ENCODE results near the gene PSMD4.
A peak's percentile ranks its signal among the peaks of the same experiment; 100 is the strongest.

Gene PSMD4

DNA sequence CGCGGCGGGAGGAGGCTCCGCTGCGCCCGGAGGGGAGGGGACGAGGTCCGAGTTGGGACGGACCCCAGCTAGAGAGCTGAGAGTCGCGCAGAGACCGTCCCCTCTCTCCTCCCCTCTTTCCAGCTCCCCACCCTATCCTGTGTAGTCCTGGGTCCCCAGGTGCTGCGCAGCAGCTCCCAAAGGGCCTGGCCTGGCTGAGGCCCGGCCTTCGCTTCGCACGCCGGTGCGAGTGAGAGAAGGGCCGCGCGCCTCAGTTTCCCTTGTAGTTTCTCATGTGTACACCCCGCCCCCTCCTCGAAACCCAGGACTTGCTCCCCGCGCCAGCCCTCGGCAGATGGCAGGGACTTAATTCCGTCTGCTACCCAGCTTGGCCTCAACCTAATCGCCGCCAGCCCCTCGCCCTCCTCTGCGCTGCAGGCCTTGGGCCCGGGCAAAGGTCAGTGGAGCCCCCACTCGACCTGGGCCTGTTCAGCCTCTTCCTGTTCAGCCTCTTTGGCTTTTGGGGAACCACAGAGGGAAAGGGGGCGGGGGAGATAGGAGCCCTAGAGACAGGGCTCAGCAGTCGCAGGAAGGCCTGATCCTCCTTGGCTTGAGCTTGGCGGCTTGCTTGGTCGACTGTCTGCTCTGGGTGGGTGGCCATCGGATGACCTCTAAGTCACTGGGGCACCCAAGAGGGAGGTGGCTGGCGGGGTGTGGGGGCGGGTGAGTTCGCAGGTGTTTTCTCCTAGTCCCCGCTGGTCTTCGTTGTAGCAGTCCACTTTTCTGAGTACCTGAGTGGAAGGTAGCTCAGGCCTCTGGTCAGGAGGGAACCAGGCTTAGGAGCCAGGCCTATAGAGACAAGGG is 28.6 kb downstream of the PSMD4 start:
- Mint-ChIP-seq H3K4me3 (peak overlapping the region; percentile 97), H3K36me3 (ENCODE audit: low read depth) (peaks cover 9% of the 10 kb centered on the region), H3K4me1 (peaks cover 42% of the 10 kb centered on the region), H3K27ac (peak overlapping the region; percentile 76), H3K9me3 (no peaks in the 10 kb centered on the region), H3K27me3 (no peaks in the 10 kb centered on the region)
- DNase-seq (peak; percentile 32), ATAC-seq (no peak)

DNA sequence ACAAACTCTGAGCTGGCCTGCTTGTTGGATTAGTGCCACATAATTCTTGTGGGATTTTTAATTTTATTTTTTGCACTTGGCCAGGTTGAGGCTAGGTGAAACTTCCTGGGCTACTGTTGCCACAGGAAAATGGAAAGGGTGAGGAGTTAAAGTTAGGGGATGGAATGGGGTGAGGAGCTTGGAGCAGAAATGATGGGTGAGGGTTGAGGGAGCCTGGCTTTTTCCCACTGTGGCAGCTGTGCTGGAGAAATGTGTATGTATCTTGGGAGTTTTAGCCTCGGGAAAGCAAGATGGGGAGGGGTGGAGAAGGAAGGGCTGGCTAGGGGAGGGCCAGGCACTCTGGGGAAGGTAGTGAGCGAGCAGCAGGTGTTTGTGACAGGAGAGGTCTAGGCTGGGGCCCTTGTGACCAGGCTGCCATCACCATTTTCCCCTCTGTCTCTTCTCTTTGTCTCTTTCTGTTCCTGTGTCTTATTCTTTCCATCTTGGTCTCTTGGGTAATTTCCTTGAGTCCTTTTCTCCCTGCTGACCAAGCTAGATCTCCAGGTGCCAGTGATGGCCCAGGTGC is 29.6 kb downstream of the PSMD4 start:
- no peak for ATAC-seq
- Mint-ChIP-seq H3K36me3 (ENCODE audit: low read depth) (peaks cover 17% of the 10 kb centered on the region), H3K9me3 (no peaks in the 10 kb centered on the region), H3K4me3 (peak overlapping the region; percentile 97), H3K4me1 (peaks cover 40% of the 10 kb centered on the region), H3K27me3 (no peaks in the 10 kb centered on the region), H3K27ac (peak overlapping the region; percentile 69)
- no peak for DNase-seq

DNA sequence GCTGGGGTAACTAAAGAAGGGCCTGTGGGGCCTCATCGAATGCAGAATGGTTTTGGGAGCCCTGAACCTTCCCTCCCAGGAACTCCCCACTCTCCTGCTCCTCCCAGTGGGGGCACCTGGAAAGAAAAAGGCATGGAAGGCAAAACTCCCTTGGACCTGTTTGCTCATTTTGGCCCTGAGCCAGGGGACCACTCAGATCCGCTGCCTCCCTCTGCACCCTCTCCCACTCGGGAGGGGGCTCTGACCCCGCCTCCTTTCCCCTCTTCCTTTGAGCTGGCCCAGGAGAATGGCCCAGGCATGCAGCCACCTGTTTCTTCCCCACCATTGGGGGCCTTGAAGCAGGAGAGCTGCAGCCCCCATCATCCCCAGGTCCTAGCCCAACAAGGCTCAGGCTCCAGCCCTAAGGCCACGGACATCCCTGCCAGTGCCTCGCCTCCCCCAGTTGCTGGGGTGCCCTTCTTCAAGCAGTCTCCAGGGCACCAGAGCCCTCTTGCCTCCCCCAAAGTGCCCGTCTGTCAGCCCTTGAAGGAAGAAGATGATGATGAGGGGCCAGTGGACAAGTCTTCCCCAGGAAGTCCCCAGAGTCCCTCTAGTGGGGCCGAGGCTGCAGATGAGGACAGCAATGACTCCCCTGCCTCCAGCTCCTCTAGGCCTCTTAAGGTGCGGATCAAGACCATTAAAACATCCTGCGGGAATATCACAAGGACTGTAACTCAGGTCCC is 32.2 kb downstream of the PSMD4 start:
- DNase-seq (no peak), ATAC-seq (no peak)
- Mint-ChIP-seq H3K36me3 (ENCODE audit: low read depth) (peaks cover 21% of the 10 kb centered on the region), H3K27ac (no peak overlapping the region), H3K9me3 (no peaks in the 10 kb centered on the region), H3K27me3 (no peaks in the 10 kb centered on the region), H3K4me1 (peaks cover 25% of the 10 kb centered on the region), H3K4me3 (no peak overlapping the region)

DNA sequence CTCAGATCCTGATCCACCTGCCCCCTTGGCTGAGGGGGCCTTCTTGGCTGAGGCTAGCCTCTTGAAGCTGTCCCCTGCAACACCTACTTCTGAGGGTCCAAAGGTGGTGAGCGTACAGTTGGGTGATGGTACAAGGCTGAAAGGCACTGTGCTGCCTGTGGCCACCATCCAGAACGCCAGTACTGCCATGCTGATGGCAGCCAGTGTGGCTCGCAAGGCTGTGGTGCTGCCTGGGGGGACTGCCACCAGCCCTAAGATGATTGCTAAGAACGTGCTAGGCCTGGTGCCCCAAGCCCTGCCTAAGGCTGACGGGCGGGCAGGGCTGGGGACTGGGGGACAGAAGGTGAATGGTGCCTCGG is 32.8 kb downstream of the PSMD4 start:
- DNase-seq, result no peak
- Mint-ChIP-seq H3K4me1 (peaks cover 25% of the 10 kb centered on the region), H3K27ac (no peak overlapping the region)

DNA sequence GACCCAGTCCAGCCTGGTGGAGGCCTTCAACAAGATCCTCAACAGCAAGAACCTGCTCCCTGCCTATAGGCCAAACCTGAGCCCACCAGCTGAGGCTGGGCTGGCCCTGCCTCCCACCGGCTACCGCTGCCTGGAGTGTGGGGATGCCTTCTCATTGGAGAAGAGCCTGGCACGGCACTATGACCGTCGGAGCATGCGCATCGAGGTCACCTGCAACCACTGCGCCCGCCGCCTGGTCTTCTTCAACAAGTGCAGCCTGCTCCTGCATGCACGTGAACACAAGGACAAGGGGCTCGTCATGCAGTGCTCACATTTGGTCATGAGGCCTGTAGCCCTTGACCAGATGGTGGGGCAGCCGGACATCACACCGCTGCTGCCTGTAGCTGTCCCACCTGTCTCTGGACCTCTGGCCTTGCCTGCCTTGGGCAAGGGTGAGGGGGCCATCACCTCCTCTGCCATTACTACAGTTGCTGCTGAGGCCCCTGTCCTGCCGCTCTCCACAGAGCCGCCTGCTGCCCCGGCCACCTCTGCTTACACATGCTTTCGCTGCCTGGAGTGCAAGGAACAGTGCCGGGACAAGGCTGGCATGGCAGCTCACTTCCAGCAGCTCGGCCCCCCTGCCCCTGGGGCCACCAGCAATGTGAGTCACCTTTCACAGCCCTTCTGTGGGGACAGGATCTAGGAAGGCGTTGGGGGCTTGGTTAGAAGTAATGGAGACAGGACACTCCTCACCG is 33.4 kb downstream of the PSMD4 start:
- peaks cover 27% of the 10 kb centered on the region for H3K36me3 Mint-ChIP-seq (ENCODE audit: low read depth)
- ATAC-seq, result no peak
- no peak for DNase-seq
- H3K4me3 Mint-ChIP-seq, result no peak overlapping the region
- H3K27ac Mint-ChIP-seq, result no peak overlapping the region
- no peaks in the 10 kb centered on the region for H3K9me3 Mint-ChIP-seq
- peaks cover 23% of the 10 kb centered on the region for H3K4me1 Mint-ChIP-seq
- no peaks in the 10 kb centered on the region for H3K27me3 Mint-ChIP-seq

More for the DNA sequence above, 32.8 kb downstream of the PSMD4 start:
- ATAC-seq, result no peak
- Mint-ChIP-seq H3K36me3 (ENCODE audit: low read depth) (peaks cover 23% of the 10 kb centered on the region), H3K4me3 (no peak overlapping the region), H3K27me3 (no peaks in the 10 kb centered on the region), H3K9me3 (no peaks in the 10 kb centered on the region)

DNA sequence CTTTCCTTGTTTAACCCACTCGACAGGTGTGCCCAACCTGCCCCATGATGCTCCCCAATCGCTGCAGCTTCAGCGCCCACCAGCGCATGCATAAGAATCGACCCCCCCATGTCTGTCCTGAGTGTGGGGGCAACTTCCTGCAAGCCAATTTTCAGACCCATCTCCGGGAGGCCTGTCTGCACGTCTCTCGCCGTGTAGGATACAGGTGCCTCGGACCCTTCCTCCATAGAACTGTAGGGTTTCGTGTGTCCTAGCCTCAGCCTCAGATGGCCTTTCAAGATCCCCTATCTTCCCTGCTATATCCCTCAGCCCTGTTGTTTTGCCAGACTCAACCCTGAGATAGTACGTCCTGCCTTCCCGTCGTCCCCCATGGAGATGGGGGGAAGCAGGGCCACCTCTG is 34.0 kb downstream of the PSMD4 start:
- no peak overlapping the region for H3K4me3 Mint-ChIP-seq
- no peak for ATAC-seq

DNA sequence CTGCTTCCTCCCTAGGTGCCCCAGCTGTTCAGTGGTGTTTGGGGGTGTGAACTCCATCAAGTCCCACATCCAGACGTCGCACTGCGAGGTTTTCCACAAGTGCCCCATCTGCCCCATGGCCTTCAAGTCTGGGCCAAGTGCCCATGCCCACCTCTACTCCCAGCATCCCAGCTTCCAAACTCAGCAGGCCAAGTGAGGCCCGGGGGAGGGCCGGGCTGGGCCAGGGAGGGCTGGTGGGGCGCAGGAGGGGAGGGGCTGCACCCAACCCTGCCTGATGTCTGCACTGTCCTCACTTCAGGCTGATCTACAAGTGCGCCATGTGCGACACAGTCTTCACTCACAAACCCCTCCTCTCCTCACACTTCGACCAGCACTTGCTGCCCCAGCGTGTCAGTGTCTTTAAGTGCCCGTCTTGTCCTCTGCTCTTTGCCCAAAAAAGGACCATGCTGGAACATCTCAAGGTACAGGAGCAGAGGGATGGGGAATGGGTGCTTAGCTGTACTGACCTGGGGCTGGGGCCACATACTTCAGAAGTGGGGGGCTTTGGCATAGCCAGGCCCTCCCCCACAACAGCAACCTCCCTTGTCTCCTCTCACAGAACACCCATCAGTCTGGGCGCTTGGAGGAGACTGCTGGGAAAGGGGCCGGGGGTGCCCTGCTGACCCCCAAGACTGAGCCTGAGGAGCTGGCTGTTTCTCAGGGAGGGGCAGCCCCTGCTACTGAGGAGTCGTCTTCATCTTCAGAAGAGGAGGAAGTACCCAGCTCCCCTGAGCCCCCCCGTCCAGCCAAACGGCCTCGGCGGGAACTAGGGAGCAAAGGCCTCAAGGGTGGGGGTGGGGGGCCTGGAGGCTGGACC is 34.8 kb downstream of the PSMD4 start:
- peak overlapping the region; percentile 11 for H3K27ac Mint-ChIP-seq
- peaks cover 12% of the 10 kb centered on the region for H3K4me1 Mint-ChIP-seq
- no peak for ATAC-seq
- H3K36me3 Mint-ChIP-seq (ENCODE audit: low read depth), result peaks cover 33% of the 10 kb centered on the region
- H3K27me3 Mint-ChIP-seq, result no peaks in the 10 kb centered on the region
- H3K9me3 Mint-ChIP-seq, result no peaks in the 10 kb centered on the region
- H3K4me3 Mint-ChIP-seq, result no peak overlapping the region
- DNase-seq, result no peak

More for the DNA sequence above, 34.0 kb downstream of the PSMD4 start:
- Mint-ChIP-seq H3K4me1 (peaks cover 20% of the 10 kb centered on the region), H3K27ac (peak overlapping the region; percentile 28), H3K27me3 (no peaks in the 10 kb centered on the region), H3K36me3 (ENCODE audit: low read depth) (peaks cover 28% of the 10 kb centered on the region), H3K9me3 (no peaks in the 10 kb centered on the region)
- no peak for DNase-seq

DNA sequence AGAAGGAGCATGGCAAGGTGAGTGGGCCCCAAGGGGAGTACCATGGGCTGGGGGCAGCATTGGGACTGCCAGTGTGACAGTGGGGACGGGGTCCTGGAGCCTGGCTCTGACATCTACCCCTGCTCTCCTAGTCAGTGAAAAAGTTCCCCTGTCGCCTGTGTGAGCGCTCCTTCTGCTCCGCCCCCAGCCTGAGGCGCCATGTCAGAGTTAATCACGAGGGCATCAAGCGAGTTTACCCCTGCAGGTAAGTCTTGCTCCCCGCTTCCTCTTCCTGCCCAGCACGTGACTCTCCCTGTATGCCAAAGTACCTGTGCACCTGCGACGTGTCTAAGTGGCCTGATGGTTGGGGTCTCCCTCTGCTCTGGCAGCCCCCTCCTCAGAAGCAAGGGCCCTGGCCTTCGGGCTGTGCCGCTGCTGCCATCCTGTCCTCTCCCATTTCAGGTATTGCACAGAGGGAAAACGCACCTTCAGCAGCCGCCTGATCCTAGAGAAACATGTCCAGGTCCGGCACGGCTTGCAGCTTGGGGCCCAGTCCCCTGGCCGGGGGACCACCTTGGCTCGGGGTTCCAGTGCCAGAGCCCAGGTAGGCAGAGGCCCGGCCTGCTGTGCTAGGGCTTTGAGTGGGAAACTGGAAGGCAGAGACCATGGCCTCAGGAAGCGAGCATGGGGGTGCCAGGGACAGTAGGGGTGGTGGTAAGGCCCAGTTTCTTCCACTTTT is 35.6 kb downstream of the PSMD4 start:
- H3K36me3 Mint-ChIP-seq (ENCODE audit: low read depth), result peaks cover 33% of the 10 kb centered on the region
- H3K27ac Mint-ChIP-seq, result peak overlapping the region; percentile 27
- no peak overlapping the region for H3K4me3 Mint-ChIP-seq
- no peaks in the 10 kb centered on the region for H3K9me3 Mint-ChIP-seq
- ATAC-seq, result no peak
- H3K4me1 Mint-ChIP-seq, result peaks cover 6% of the 10 kb centered on the region
- DNase-seq, result no peak
- H3K27me3 Mint-ChIP-seq, result no peaks in the 10 kb centered on the region

DNA sequence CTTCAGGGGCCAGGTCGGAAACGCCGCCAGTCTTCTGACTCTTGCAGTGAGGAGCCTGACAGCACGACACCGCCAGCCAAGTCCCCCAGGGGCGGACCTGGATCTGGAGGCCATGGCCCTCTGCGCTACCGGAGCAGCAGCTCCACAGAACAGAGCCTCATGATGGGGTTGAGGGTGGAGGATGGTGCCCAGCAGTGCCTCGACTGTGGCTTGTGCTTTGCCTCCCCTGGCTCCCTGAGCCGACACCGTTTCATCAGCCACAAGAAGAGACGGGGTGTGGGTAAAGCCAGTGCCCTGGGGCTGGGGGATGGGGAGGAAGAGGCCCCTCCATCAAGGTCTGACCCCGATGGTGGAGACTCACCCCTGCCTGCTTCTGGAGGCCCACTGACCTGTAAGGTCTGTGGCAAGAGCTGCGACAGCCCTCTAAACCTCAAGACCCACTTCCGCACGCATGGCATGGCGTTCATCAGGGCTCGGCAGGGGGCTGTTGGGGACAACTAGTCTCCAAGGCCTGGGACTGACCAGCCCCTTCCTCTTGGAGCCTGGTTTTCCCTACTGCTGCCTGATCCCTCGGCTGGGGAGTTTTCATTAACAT is 36.3 kb downstream of the PSMD4 start:
- Mint-ChIP-seq H3K27ac (no peak overlapping the region), H3K27me3 (no peaks in the 10 kb centered on the region), H3K4me3 (no peak overlapping the region), H3K4me1 (peaks cover 6% of the 10 kb centered on the region), H3K36me3 (ENCODE audit: low read depth) (peaks cover 33% of the 10 kb centered on the region), H3K9me3 (no peaks in the 10 kb centered on the region)
- no peak for DNase-seq
- ATAC-seq, result no peak

DNA sequence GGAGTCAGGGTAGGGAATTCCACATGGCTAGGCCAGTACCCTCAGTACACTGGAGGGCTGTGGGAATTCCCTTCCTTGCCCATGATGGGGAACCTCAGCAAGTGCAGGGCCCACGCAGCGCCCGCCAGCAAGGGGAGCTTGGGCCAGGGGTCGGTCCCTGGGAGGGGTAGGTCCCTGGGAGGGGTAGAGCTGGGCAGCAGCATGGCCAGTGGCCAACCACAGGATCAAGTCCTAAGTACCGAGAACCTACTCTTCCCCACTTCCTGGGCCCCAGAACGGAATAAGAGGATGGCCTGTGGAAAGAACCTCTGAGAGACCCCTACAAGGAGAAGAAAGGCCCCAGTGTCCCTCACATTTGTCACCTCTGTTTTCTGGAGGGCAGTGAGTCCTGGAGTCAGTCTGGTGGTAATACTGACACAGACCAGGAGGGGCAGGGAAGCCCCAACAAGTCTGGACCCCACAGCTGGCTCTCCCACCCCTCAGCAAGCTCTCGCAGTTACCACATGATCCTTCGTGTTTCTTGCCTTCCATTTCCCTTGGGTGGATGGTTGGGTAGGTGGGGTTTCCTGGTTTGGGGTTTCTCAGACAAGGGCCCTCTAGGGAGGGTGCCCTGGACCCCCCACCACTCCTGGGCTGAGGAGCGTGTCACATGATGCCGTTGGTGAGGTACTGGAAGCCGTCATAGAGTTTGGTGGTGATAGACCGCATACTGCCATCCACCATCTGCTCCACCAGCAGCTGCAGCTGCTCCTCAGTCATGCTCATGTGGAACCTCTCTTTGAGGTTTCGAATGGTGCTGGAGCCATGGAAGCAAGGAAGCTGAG is 37.9 kb downstream of the PSMD4 start:
- no peak overlapping the region for H3K4me3 Mint-ChIP-seq
- no peaks in the 10 kb centered on the region for H3K9me3 Mint-ChIP-seq
- H3K4me1 Mint-ChIP-seq, result peaks cover 6% of the 10 kb centered on the region
- H3K27me3 Mint-ChIP-seq, result no peaks in the 10 kb centered on the region
- peak overlapping the region; percentile 67 for H3K27ac Mint-ChIP-seq
- DNase-seq, result no peak
- ATAC-seq, result peak; percentile 6
- H3K36me3 Mint-ChIP-seq (ENCODE audit: low read depth), result peaks cover 28% of the 10 kb centered on the region

DNA sequence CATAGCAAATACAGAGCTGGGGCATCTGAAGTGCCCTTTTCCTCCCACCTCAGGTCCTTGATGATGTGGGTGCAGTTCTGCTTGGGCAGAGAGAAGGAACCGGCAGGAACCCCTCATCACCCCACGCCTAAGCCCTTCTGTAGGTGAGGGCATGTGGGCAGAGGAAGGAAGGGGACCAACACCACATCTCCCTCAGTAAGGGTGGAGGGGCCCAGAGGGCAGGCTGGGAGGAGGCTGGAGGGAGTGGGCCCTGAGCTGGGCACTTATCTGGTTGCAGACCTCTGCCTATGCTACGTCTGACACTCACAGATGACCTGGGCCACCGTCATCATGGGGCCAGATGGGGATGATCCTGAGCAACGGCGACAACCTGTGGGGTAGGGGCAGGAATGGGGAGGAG is 38.6 kb downstream of the PSMD4 start:
- Mint-ChIP-seq H3K27me3 (no peaks in the 10 kb centered on the region), H3K36me3 (ENCODE audit: low read depth) (peaks cover 32% of the 10 kb centered on the region), H3K9me3 (no peaks in the 10 kb centered on the region), H3K4me3 (no peak overlapping the region), H3K27ac (peak overlapping the region; percentile 67), H3K4me1 (peaks cover 6% of the 10 kb centered on the region)
- DNase-seq (no peak), ATAC-seq (no peak)

DNA sequence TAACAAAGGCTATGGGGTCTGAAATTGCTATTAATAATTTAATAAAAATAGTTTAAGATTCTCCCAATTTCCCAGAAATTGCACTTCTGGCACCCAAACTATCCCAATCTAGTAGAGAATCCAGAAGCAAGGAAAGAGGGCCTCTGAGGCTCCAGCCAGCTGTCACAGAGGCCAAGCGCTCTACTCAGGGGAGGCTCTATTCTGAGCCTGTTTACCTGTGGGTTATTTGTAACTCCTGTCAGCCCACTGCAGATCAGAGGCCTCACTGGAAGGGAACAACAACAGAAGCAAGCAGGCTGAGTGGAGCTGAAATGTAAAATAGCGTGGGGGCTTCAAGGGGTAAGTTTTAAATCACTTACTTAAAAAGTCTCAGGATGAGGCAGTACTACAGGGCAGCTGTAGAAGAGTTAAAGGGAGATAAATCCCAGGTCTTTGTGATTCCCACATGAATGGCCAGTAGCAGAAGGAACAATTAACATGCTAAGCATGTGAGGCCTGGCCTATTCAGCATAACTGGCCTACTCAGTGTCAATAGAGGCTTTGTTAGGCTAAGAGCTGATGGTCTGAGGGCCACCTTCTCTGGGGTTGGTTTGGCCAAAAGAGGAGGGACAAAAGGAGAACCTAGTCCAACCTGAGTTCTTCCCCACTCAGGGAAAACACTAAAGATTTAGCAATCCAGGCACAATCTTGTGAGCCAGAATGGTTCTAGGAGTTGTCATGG is 40.4 kb downstream of the PSMD4 start:
- Mint-ChIP-seq H3K27me3 (no peaks in the 10 kb centered on the region), H3K4me3 (no peak overlapping the region), H3K4me1 (no peaks in the 10 kb centered on the region), H3K36me3 (ENCODE audit: low read depth) (peaks cover 35% of the 10 kb centered on the region), H3K27ac (no peak overlapping the region), H3K9me3 (no peaks in the 10 kb centered on the region)
- DNase-seq (no peak), ATAC-seq (no peak)
